Gastroesophageal sphincter (tissue), 3 donors: Measurements from ENCODE around the gene ZBTB17.

Source experiments
- POLR2A ChIP-seq, 2 donors: fragments of 450-650 bp; IDR thresholded peaks; one replicate each; pipeline ENCODE4 v1.6.1; 2017; ENCODE audit warnings: antibody characterized with exemption in 2 of 2, mild to moderate bottlenecking in 2 of 2, moderate library complexity in 1 of 2
- POLR2AphosphoS5 ChIP-seq: sonication (generic); formaldehyde crosslinking; IDR thresholded peaks from one replicate; pipeline ENCODE4 v1.6.1; 2017; ENCODE audit warnings: antibody characterized with exemption
- TF ChIP-seq, protein P1 (sequence below), 4 experiments: fragments of 200-600 bp in 2 of 4; fragments of 450-650 bp in 2 of 4; sonication (generic) in 1 of 4; IDR thresholded peaks; one replicate each; pipeline ENCODE4 v1.5.1; 2017 to 2019; ENCODE audit warnings: antibody characterized with exemption in 4 of 4, mild to moderate bottlenecking in 2 of 4, moderate library complexity in 2 of 4

DNA sequence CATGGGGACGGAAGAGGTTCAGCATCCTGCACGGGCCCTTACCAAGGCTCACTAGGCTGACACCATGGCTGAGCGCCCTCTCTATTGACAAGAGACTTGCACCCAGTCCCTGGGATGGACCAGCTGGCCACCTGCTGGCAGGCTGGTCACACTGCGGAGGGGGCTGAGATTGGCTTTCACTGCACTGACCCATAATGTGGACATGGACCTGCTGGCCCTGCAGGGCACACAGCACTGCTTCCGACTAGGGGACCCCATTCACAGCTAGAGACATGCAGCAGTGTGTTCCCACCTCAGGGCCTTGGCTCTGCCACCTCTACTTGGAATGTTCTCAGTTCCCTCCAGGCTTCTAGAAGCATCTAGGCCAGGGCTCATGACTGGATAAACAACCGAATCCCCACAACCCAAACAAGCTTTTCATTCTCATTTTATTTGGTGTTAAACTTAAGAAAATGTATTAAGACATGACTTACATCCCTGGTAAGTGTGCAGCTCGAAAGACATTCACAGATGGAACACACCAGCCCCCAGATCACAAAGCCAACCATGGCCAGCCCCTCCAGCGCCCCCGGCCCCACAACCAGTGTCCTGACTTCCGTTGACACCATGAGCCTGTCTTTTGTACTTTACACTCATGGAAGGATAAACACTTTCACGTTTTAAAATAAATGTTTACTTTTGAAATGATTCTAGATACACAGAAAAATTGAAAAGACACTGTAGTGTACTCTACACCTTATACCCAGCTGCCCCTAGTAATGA, 18.9 kb upstream of the ZBTB17 start:
- TF ChIP-seq POLR2AphosphoS5 (no peak), POLR2A (IDR thresholded peaks at IDR 0.05) (no peak)
- TF ChIP-seq, protein P1, sequence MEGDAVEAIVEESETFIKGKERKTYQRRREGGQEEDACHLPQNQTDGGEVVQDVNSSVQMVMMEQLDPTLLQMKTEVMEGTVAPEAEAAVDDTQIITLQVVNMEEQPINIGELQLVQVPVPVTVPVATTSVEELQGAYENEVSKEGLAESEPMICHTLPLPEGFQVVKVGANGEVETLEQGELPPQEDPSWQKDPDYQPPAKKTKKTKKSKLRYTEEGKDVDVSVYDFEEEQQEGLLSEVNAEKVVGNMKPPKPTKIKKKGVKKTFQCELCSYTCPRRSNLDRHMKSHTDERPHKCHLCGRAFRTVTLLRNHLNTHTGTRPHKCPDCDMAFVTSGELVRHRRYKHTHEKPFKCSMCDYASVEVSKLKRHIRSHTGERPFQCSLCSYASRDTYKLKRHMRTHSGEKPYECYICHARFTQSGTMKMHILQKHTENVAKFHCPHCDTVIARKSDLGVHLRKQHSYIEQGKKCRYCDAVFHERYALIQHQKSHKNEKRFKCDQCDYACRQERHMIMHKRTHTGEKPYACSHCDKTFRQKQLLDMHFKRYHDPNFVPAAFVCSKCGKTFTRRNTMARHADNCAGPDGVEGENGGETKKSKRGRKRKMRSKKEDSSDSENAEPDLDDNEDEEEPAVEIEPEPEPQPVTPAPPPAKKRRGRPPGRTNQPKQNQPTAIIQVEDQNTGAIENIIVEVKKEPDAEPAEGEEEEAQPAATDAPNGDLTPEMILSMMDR (IDR thresholded peaks at IDR 0.05): peak in 3 of 4 experiments; percentile 73 to 93 (median 81)
